ENCODE measurements around the gene DPEP2NB. TPM values are rescaled to one million over a fixed set of nuclear protein-coding genes. Genes with fewer than 3 reads are reported as not detected.

DPEP2NB gene
- total RNA-seq, 6 experiments from 2014 or later, result not detected

- Mint-ChIP-seq H3K9me3 (no peaks in the 10 kb centered on the region), H3K27ac (no peak overlapping the region), H3K27me3 (ENCODE audit: insufficient read depth) (peaks cover 2% of the 10 kb centered on the region; the same call in 1 of the 2 replicates), H3K36me3 (ENCODE audit: low read depth) (peaks cover 6% of the 10 kb centered on the region), H3K4me3 (no peak overlapping the region), H3K4me1 (ENCODE audit: low read depth) (no peaks in the 10 kb centered on the region)
- DNase-seq, result no peak
- no peak for TF ChIP-seq CTCF (IDR thresholded peaks at IDR 0.05)
These were observed 39.7 kb upstream of the DPEP2NB start for GRCh38 chr16:68055395-68055794.

GRCh38 chr16:68049449-68049848 lies 33.7 kb upstream of the DPEP2NB start:
- no peak for TF ChIP-seq CTCF (IDR thresholded peaks at IDR 0.05)
- no peak for DNase-seq
- no peaks in the 10 kb centered on the region for H3K27me3 Mint-ChIP-seq (ENCODE audit: insufficient read depth)
- H3K4me3 Mint-ChIP-seq, result no peak overlapping the region
- no peaks in the 10 kb centered on the region for H3K4me1 Mint-ChIP-seq (ENCODE audit: low read depth)
- H3K27ac Mint-ChIP-seq, result no peak overlapping the region
- H3K9me3 Mint-ChIP-seq, result no peaks in the 10 kb centered on the region
- peaks cover 6% of the 10 kb centered on the region; the same call in 1 of the 2 replicates for H3K36me3 Mint-ChIP-seq (ENCODE audit: low read depth)

GRCh38 chr16:68047987-68048386 lies 32.3 kb upstream of the DPEP2NB start:
- Mint-ChIP-seq H3K4me3 (no peak overlapping the region), H3K27ac (no peak overlapping the region), H3K27me3 (ENCODE audit: insufficient read depth) (no peaks in the 10 kb centered on the region), H3K36me3 (ENCODE audit: low read depth) (no peaks in the 10 kb centered on the region), H3K4me1 (ENCODE audit: low read depth) (no peaks in the 10 kb centered on the region), H3K9me3 (no peaks in the 10 kb centered on the region)
- no peak for DNase-seq
- TF ChIP-seq CTCF (IDR thresholded peaks at IDR 0.05), result no peak

- H3K27me3 Mint-ChIP-seq (ENCODE audit: insufficient read depth), result no peaks in the 10 kb centered on the region
- H3K27ac Mint-ChIP-seq, result no peak overlapping the region
- H3K4me1 Mint-ChIP-seq (ENCODE audit: low read depth), result no peaks in the 10 kb centered on the region
- DNase-seq, result no peak
- no peak overlapping the region for H3K4me3 Mint-ChIP-seq
- H3K36me3 Mint-ChIP-seq (ENCODE audit: low read depth), result no peaks in the 10 kb centered on the region; the same call in 1 of the 2 replicates
- H3K9me3 Mint-ChIP-seq, result no peaks in the 10 kb centered on the region
- no peak for TF ChIP-seq CTCF (IDR thresholded peaks at IDR 0.05)
These were observed 30.4 kb upstream of the DPEP2NB start for GRCh38 chr16:68046106-68046505.

- H3K9me3 Mint-ChIP-seq, result no peaks in the 10 kb centered on the region
- H3K27me3 Mint-ChIP-seq (ENCODE audit: insufficient read depth), result no peaks in the 10 kb centered on the region; the same call in 1 of the 2 replicates
- H3K4me1 Mint-ChIP-seq (ENCODE audit: low read depth), result no peaks in the 10 kb centered on the region
- H3K36me3 Mint-ChIP-seq (ENCODE audit: low read depth), result no peaks in the 10 kb centered on the region; the same call in 1 of the 2 replicates
- H3K4me3 Mint-ChIP-seq, result no peak overlapping the region
- no peak for DNase-seq
- no peak for TF ChIP-seq CTCF (IDR thresholded peaks at IDR 0.05)
- no peak overlapping the region for H3K27ac Mint-ChIP-seq
These were observed 26.1 kb upstream of the DPEP2NB start for GRCh38 chr16:68041783-68042182.

Measured in HFFc6 (cell line).